T-helper 2 cell treated with Interferon-gamma antibody and Interleukin-4, amounts not matched to agents 100 ng/mL and 5 ng/mL, for 36 hours (primary cell): ENCODE data around the gene UBASH3A. TPM values are rescaled to one million over a fixed set of nuclear protein-coding genes. Genes with fewer than 3 reads are reported as not detected.

Experiments used
- intact Hi-C: fragments of 100-400 bp; cut with micrococcal nuclease; formaldehyde crosslinking; loops from one replicate; pipeline ENCODE4 v1.15.1; 2023
- total RNA-seq: library from RNA; stranded (reverse); gene quantifications from 2 replicates; pipeline ENCODE4 v1.2.3, GENCODE V29; 2022

Gene UBASH3A
- total RNA-seq, 1 donor from 2014 or later = 93.0 TPM

DNA sequence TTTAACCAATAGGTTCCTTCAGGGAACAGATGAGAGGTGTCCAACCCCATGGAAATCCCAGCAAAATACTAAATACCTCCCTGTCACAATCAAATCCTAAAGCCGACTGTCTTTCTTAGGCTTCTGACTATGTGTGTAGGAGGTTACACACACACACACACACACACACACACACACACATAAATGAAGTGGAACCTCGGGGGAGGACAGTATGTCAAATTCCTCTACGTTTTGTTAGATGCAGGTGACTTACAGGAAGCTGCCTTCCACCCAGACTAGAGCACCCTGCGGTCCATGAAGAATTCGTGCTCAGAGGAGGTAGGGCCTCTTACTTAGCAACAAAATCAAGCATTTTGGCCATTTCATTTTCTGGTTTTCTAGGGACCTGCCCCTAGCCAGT lies 75.9 kb downstream of the UBASH3A start:
- intact Hi-C loops = no loop called here

GRCh38 chr21:42480736-42481135 lies 77.0 kb downstream of the UBASH3A start:
- intact Hi-C loops = no loop called here

DNA sequence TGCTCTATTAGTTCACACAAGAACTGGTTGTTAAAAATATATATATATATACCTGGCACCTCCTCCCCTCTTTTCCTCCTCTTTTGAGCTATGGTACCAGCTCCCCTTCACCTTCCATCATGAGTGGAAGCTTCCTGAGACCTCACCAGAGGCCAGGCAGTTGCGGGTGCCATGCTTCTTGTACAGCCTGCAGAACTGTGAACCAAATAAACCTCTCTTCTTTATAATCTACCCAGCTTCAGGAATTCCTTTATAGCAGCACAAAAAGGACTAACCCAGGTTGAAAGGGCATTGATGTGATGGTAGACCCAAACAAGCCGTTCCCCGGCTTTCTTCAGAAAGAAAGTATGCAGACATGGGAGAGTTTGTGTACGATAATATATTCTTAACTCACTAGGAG lies 77.5 kb downstream of the UBASH3A start:
- intact Hi-C loops = no loop called here

GRCh38 chr21:42484966-42485365 lies 81.3 kb downstream of the UBASH3A start:
- intact Hi-C loops = no loop called here

- intact Hi-C loops = no loop called here
These were observed 82.4 kb downstream of the UBASH3A start for GRCh38 chr21:42486072-42486471.

DNA sequence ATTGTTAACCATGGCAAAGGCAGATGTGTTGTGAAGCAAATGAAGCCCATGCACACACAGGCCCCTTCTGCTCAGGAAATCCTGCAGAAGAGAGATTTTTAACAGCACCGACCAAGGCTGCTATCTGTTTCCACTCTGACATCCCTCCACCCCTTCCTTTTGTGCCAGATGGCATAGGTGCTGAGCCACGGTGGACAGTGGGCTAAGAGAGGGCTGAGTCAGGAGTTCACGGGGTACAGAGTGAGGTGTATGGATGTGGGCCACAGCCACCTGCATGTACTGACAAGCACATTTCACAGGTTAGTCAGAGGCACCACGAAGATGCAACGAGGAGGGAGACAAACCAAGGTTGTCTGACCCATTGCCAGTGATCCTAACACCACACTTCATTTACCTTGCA lies 82.8 kb downstream of the UBASH3A start:
- intact Hi-C loops = no loop called here

- intact Hi-C loops = no loop called here
These were observed 85.4 kb downstream of the UBASH3A start for GRCh38 chr21:42489006-42489563.

DNA sequence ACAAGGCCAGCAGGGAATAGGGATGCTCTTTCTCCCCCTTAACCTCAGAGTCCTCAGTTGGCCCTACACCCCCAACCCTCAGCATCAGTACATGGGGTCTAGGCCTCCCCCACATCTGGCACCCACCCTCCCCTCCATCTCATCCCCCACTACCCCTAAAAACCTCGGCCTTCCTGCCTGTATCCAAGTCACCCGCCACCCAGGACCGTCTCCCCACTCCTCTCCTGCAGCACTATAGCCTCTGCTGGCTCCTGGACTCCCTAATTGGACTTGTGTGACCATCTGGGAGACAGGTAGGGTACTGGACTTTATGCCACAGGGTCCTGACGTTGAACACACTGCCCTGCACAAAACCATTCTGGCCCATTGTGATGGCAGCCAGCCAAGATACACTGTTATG lies 86.3 kb downstream of the UBASH3A start:
- intact Hi-C loops = no loop called here

GRCh38 chr21:42490720-42491119 lies 87.0 kb downstream of the UBASH3A start:
- intact Hi-C loops = no loop called here

- intact Hi-C loops = no loop called here
These were observed 87.6 kb downstream of the UBASH3A start for GRCh38 chr21:42491328-42491727.

- intact Hi-C loops = no loop called here
These were observed 88.5 kb downstream of the UBASH3A start for GRCh38 chr21:42492201-42492600.

- intact Hi-C loops = no loop called here
These were observed 89.7 kb downstream of the UBASH3A start for GRCh38 chr21:42493109-42494060.

- intact Hi-C loops = no loop called here
These were observed 91.3 kb downstream of the UBASH3A start for GRCh38 chr21:42495027-42495426.

DNA sequence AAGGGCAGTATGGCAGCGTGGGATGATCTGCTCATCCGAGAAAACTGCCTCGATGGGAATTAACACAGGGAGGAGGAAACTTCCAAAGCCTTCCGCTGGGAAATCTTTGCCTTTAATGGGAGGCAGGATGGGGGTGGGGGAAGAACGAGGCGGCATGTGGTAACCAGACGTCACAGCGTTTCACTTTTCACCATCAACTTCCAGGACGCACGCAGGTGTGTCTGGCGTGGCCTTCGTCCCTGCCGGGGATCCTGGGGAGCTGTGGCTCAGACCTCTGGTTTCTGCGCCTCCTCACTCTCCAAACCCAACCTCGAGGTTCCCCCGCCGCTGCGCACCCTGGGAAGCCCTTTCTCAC lies 92.0 kb downstream of the UBASH3A start:
- intact Hi-C loops = loop anchor here (1.0 kb wide), 3 partner anchors 19 to 32 kb away; no protein-coding TSS in a partner anchor

GRCh38 chr21:42496120-42496838 lies 92.6 kb downstream of the UBASH3A start, which contains the start of gene RSPH1:
TSS of gene RSPH1 (minus strand) at chr21:42496224. CDS start at chr21:42496186, 38 bp downstream.
- intact Hi-C loops = loop anchor here (1.0 kb wide), 3 partner anchors 18 to 32 kb away; no protein-coding TSS in a partner anchor

GRCh38 chr21:42496839-42497202 lies 93.1 kb downstream of the UBASH3A start:
- intact Hi-C loops = loop anchor here (1.0 kb wide), 3 partner anchors 17 to 33 kb away; no protein-coding TSS in a partner anchor

Other genes with a start within 250 kb of the UBASH3A start
- gene ABCG1, start 184.8 kb upstream of the UBASH3A start, total RNA-seq = 11.3 and 12.4 TPM in 2 replicates
- gene TFF3, start 88.5 kb upstream of the UBASH3A start, total RNA-seq = not detected in 2 replicates
- gene TFF2, start 52.9 kb upstream of the UBASH3A start, total RNA-seq = not detected in 2 replicates
- not detected in 2 replicates for gene TFF1, start 37.4 kb upstream of the UBASH3A start, total RNA-seq
- 3.9 and 5.3 TPM in 2 replicates for gene TMPRSS3, start 7.8 kb upstream of the UBASH3A start, total RNA-seq
- not detected in 2 replicates for gene RSPH1, start 92.3 kb downstream of the UBASH3A start, total RNA-seq
- 10.1 and 10.8 TPM in 2 replicates for gene SLC37A1, start 110.0 kb downstream of the UBASH3A start, total RNA-seq
- gene PDE9A, start 249.7 kb downstream of the UBASH3A start, total RNA-seq = 10.4 and 12.6 TPM in 2 replicates